Ovary (tissue), 9 donors: ENCODE measurements around the gene MAG. TPM values are rescaled to one million over a fixed set of nuclear protein-coding genes. Genes with fewer than 3 reads are reported as not detected.

Experiments
- DNase-seq, 5 donors: peaks; one replicate each; pipeline ENCODE4 v3.0.0-alpha.2; 2019 to 2020
- H3K27ac ChIP-seq, 2 donors: fragments of 200-600 bp; one replicate each; pipeline versions ENCODE4 v1.5.1 to v1.8.0; 2019 to 2022
- H3K27me3 ChIP-seq: fragments of 200-600 bp; one replicate; pipeline ENCODE4 v1.8.0; 2022
- H3K36me3 ChIP-seq: fragments of 200-600 bp; sonication (generic); one replicate; pipeline ENCODE4 v1.5.1; 2019
- H3K4me1 ChIP-seq: one replicate; pipeline ENCODE4 v1.8.1; 2013; ENCODE audit warnings: mild to moderate bottlenecking, moderate library complexity; ENCODE audit not compliant: insufficient read depth
- H3K4me3 ChIP-seq: fragments of 200-600 bp; sonication (generic); one replicate; pipeline ENCODE4 v1.5.1; 2017
- H3K9me3 ChIP-seq, 2 donors: fragments of 200-600 bp in 1 of 2; sonication (generic) in 1 of 2; one replicate each; pipeline versions ENCODE4 v1.5.1 to v1.8.1; 2013 to 2019; ENCODE audit warnings: mild to moderate bottlenecking in 1 of 2, moderate library complexity in 1 of 2
- CTCF ChIP-seq, 3 donors: fragments of 450-650 bp in 2 of 3; fragments of 200-600 bp in 1 of 3; IDR thresholded peaks; one replicate each; pipeline versions ENCODE4 v1.5.1 to v1.8.0; 2016 to 2022; ENCODE audit warnings: antibody characterized with exemption in 3 of 3, mild to moderate bottlenecking in 1 of 3
- EP300 ChIP-seq: sonication (generic); formaldehyde crosslinking; IDR thresholded peaks from one replicate; pipeline ENCODE4 v1.6.1; 2017; ENCODE audit warnings: antibody characterized with exemption
- POLR2A ChIP-seq: fragments of 450-650 bp; IDR thresholded peaks from one replicate; pipeline ENCODE4 v1.6.1; 2017; ENCODE audit warnings: antibody characterized with exemption, mild to moderate bottlenecking, moderate library complexity
- WGBS, 3 donors: extraction: QIAGEN DNeasy Blood & Tissue Kit in 1 of 3; methylation state at CpG; one replicate each; pipeline versions ENCODE4 v1.1.5 to v1.1.7; 2013 to 2017; 5-methylcytosine and 5-hydroxymethylcytosine counted together
- intact Hi-C, 4 donors: fragments of 100-400 bp; cut with DNase I; formaldehyde crosslinking; loops; one replicate each; pipeline versions ENCODE4 v1.11.0 to v1.15.1; 2022 to 2023
- polyA plus RNA-seq, 2 donors: library from polyadenylated mRNA; stranded (reverse); fragments of 200-250 nt in 1 of 2; fragments of 350-450 nt in 1 of 2; fragmentation: Illumina TruSeq in 1 of 2; extraction: RNeasy Lipid Tissue Mini Kit (QIAGEN cat#74804) in 1 of 2; gene quantifications; one replicate each; pipeline ENCODE4 v1.2.3, GENCODE V29; 2013 to 2014
- total RNA-seq, 7 donors: library from RNA; depleted of rRNA in 2 of 7; stranded (reverse); fragments of >200 nt in 2 of 7; fragmentation: NEBNext Ultra II Directional in 3 of 7; extraction: Animal tissue kit (Norgen Biotek cat#: 25700) in 3 of 7; gene quantifications; one replicate each; pipeline versions ENCODE4 v1.1.0 to v1.2.4, GENCODE V29; 2016 to 2023
- donor health status: DM: no; HTN: no; CAD: no; lungs with moderate emphysema.
- donor health status: DM: no; HTN: no; CAD: no.
- donor health status: Bipolar disorder and iron deficiency.
- donor health status: DM: yes; HTN: yes; CAD: no.
- donor health status: DM: no; HTN: no; CAD: no.
- donor health status: DM: yes; HTN: yes; CAD: no.

Gene MAG
- total and polyA plus RNA-seq, 9 donors, result 1.1 to 146 (median 94.2) TPM

GRCh38 chr19:35293808-35294207 is 1.8 kb downstream of the MAG start:
- WGBS, 3 donors, result 35 to 63% (median 42%) methylated on average over 17 of the region's 17 CpGs
- TF ChIP-seq CTCF (IDR thresholded peaks at IDR 0.05), result no peak
- TF ChIP-seq EP300, result no peak
- no peak for TF ChIP-seq POLR2A
- no peak for DNase-seq
- Histone ChIP-seq H3K4me1 (no peaks in the 10 kb centered on the region), H3K36me3 (no peaks in the 10 kb centered on the region), H3K4me3 (no peak overlapping the region), H3K9me3 (no peaks in the 10 kb centered on the region), H3K27me3 (no peaks in the 10 kb centered on the region), H3K27ac (no peak overlapping the region)
- intact Hi-C loops, result no loop called here

- H3K4me3 ChIP-seq, result no peak overlapping the region
- no peaks in the 10 kb centered on the region for H3K4me1 ChIP-seq
- no peaks in the 10 kb centered on the region for H3K27me3 ChIP-seq
- H3K36me3 ChIP-seq, result no peaks in the 10 kb centered on the region
- no peak for TF ChIP-seq EP300
- TF ChIP-seq CTCF (IDR thresholded peaks at IDR 0.05), result no peak
- no peak for TF ChIP-seq POLR2A
- 80 to 88% (median 81%) methylated on average over 3 of the region's 3 CpGs for WGBS, 3 donors
- intact Hi-C loops, result no loop called here
- no peak for DNase-seq
- H3K9me3 ChIP-seq, result no peaks in the 10 kb centered on the region
- no peak overlapping the region for H3K27ac ChIP-seq
Measured at GRCh38 chr19:35294328-35294727, 2.4 kb downstream of the MAG start.

GRCh38 chr19:35294859-35295791 is 3.2 kb downstream of the MAG start:
- no peak for DNase-seq
- Histone ChIP-seq H3K27ac (no peak overlapping the region), H3K4me1 (no peaks in the 10 kb centered on the region), H3K27me3 (no peaks in the 10 kb centered on the region), H3K9me3 (no peaks in the 10 kb centered on the region), H3K36me3 (no peaks in the 10 kb centered on the region), H3K4me3 (no peak overlapping the region)
- intact Hi-C loops, result no loop called here
- TF ChIP-seq CTCF (IDR thresholded peaks at IDR 0.05), result no peak
- TF ChIP-seq POLR2A, result no peak
- no peak for TF ChIP-seq EP300
- 64 to 72% (median 70%) methylated on average over 20 to 25 of the region's 25 CpGs for WGBS, 3 donors

GRCh38 chr19:35295792-35296462 is 4.0 kb downstream of the MAG start:
- 75 to 88% (median 84%) methylated on average over 19 to 24 of the region's 24 CpGs for WGBS, 3 donors
- no peak overlapping the region for H3K27ac ChIP-seq
- no peaks in the 10 kb centered on the region for H3K27me3 ChIP-seq
- intact Hi-C loops, result no loop called here
- no peak for DNase-seq
- no peaks in the 10 kb centered on the region for H3K4me1 ChIP-seq
- TF ChIP-seq CTCF (IDR thresholded peaks at IDR 0.05), result no peak
- no peak overlapping the region for H3K4me3 ChIP-seq
- H3K9me3 ChIP-seq, result no peaks in the 10 kb centered on the region
- H3K36me3 ChIP-seq, result no peaks in the 10 kb centered on the region
